Measurements from ENCODE around the gene CLOCK. TPM values are rescaled to one million over a fixed set of nuclear protein-coding genes. Genes with fewer than 3 reads are reported as not detected.
A peak's percentile ranks its signal among the peaks of the same experiment; 100 is the strongest.

Gene CLOCK
- total and polyA plus RNA-seq, 2 experiments from 2014 or later, result 10.0 to 15.3 TPM

DNA sequence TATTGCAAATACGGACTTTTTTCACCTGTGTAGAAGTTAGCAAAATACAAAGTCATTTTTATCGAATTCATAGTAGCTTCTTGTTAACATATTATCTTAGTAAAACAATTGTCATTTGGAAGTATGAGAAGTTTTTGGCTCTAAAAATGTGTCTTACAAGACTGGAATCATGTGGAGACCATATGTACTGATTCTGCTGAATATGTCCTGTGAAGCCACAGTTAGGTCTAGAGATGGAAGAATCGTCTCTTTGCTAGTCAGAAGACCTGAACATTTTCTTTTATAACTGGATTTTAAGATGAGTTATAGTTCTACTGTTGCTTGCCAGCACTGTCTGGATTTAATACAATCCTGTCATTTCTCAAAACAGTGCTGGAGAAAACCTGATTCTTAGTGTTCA is 121.9 kb downstream of the CLOCK start:
- Histone ChIP-seq H3K36me3 (peaks cover 47% of the 10 kb centered on the region), H3K4me3 (no peak overlapping the region), H3K27ac (no peak overlapping the region), H3K9me3 (ENCODE audit: low read depth) (no peaks in the 10 kb centered on the region), H3K27me3 (no peaks in the 10 kb centered on the region), H3K4me1 (ENCODE audit: low read depth) (no peaks in the 10 kb centered on the region)
- TF ChIP-seq, protein P1, sequence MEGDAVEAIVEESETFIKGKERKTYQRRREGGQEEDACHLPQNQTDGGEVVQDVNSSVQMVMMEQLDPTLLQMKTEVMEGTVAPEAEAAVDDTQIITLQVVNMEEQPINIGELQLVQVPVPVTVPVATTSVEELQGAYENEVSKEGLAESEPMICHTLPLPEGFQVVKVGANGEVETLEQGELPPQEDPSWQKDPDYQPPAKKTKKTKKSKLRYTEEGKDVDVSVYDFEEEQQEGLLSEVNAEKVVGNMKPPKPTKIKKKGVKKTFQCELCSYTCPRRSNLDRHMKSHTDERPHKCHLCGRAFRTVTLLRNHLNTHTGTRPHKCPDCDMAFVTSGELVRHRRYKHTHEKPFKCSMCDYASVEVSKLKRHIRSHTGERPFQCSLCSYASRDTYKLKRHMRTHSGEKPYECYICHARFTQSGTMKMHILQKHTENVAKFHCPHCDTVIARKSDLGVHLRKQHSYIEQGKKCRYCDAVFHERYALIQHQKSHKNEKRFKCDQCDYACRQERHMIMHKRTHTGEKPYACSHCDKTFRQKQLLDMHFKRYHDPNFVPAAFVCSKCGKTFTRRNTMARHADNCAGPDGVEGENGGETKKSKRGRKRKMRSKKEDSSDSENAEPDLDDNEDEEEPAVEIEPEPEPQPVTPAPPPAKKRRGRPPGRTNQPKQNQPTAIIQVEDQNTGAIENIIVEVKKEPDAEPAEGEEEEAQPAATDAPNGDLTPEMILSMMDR (IDR thresholded peaks at IDR 0.05; ENCODE audit: low read depth, low read length), result no peak
- no peak for DNase-seq (ENCODE audit: low read depth in 1 of 2, low spot score in 1 of 2)

GRCh38 chr4:55416176-55416575 is 130.5 kb downstream of the CLOCK start:
- Histone ChIP-seq H3K27ac (no peak overlapping the region), H3K27me3 (no peaks in the 10 kb centered on the region), H3K4me1 (ENCODE audit: low read depth) (no peaks in the 10 kb centered on the region), H3K36me3 (peaks cover 31% of the 10 kb centered on the region), H3K9me3 (ENCODE audit: low read depth) (no peaks in the 10 kb centered on the region), H3K4me3 (no peak overlapping the region)
- TF ChIP-seq, protein P1 (IDR thresholded peaks at IDR 0.05; ENCODE audit: low read depth, low read length), result no peak
- no peak for DNase-seq (ENCODE audit: low read depth in 1 of 2, low spot score in 1 of 2)

DNA sequence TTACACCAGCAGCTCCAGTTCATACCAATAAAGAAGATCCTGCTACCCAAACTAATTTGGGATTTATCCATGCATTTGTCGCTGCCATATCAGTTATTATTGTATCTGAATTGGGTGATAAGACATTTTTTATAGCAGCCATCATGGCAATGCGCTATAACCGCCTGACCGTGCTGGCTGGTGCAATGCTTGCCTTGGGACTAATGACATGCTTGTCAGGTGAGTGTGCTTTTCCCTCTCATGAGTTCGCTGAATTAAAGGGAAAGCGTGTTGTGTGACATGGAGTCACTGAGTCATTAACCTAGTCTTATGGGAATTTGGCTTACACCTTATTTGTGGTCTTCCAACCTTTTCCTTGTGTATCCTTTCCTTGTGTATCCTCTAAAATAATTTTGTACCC is 135.1 kb downstream of the CLOCK start:
- Histone ChIP-seq H3K4me1 (ENCODE audit: low read depth) (peaks cover 11% of the 10 kb centered on the region), H3K36me3 (peaks cover 5% of the 10 kb centered on the region), H3K27me3 (no peaks in the 10 kb centered on the region), H3K9me3 (ENCODE audit: low read depth) (no peaks in the 10 kb centered on the region), H3K27ac (no peak overlapping the region), H3K4me3 (no peak overlapping the region)
- TF ChIP-seq, protein P1 (IDR thresholded peaks at IDR 0.05; ENCODE audit: low read depth, low read length), result no peak
- DNase-seq (ENCODE audit: low read depth in 1 of 2, low spot score in 1 of 2), result no peak

DNA sequence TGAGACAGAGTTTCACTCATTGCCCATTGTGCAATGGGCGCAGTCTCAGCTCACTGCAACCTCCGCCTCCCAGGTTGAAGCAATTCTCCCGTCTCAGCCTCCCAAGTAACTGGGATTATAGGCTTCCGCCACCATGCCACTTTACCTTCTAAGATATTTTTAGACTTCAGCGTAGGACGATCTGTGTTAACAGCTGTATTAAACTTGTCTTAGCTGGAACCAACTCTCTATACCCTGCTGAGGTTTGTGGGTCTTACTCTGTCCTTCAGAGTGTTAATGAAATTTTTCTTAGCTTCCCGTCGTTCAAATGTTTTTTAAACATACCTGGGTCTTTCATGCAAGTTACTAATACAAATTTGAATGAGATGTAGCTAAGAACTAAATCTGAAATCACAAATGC is 136.3 kb downstream of the CLOCK start:
- DNase-seq (ENCODE audit: low read depth in 1 of 2, low spot score in 1 of 2), result no peak
- TF ChIP-seq, protein P1 (IDR thresholded peaks at IDR 0.05; ENCODE audit: low read depth, low read length), result no peak
- H3K9me3 ChIP-seq (ENCODE audit: low read depth), result no peaks in the 10 kb centered on the region

DNA sequence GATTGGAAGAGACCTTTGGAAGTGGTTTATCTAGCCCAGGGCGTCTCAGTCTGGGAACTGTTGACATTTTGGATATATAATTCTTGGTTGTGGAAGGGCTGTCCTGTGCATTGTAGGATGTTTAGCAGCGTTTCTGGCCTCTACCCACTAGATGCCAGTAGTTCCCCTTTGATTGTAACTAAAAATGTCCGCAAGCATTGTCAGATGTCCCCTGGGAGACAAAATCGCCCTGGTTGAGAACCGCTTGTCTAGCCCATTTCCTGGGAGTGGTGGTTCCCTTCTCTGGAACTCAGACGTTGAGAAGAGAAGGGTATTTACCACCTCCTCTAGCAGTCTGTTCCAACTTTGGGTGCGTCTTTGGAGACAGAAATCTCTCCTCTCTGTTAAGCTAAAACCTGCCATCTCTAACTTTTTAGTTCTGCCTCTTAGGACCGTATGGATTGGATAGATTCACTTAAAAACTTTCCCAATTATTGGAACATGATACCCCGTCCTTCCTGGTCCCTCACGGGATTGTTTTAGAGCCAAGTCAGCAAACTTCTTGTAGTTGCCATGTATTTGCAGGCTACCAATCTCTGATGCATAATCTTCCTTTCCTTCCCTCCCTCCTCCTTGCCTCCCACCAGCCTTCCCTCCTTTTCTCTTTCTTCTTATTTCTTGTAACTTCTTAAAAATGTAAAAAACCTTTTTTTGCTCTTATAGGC is 137.1 kb downstream of the CLOCK start:
- peaks cover 11% of the 10 kb centered on the region for H3K4me1 ChIP-seq (ENCODE audit: low read depth)
- DNase-seq (ENCODE audit: low read depth in 1 of 2, low spot score in 1 of 2), result peak; percentile 21 to 66
- H3K9me3 ChIP-seq (ENCODE audit: low read depth), result no peaks in the 10 kb centered on the region
- no peaks in the 10 kb centered on the region for H3K27me3 ChIP-seq
- TF ChIP-seq, protein P1 (IDR thresholded peaks at IDR 0.05; ENCODE audit: low read depth, low read length), result peak; percentile 42
- peak overlapping the region; percentile 71 for H3K27ac ChIP-seq
- H3K36me3 ChIP-seq, result peaks cover 13% of the 10 kb centered on the region
- H3K4me3 ChIP-seq, result no peak overlapping the region

More for the DNA sequence above, 136.3 kb downstream of the CLOCK start:
- peaks cover 11% of the 10 kb centered on the region for H3K4me1 ChIP-seq (ENCODE audit: low read depth)
- no peak overlapping the region for H3K27ac ChIP-seq
- H3K4me3 ChIP-seq, result no peak overlapping the region
- H3K27me3 ChIP-seq, result no peaks in the 10 kb centered on the region
- H3K36me3 ChIP-seq, result peaks cover 13% of the 10 kb centered on the region

Data from cardiac muscle cell (in vitro differentiated cells and primary cell).